Neuronal stem cell (in vitro differentiated cells): ENCODE results near the gene SLC7A14.

Experiments
- DNase-seq: peaks from one replicate; pipeline ENCODE4 v3.0.0-alpha.2; 2013; ENCODE audit warnings: low spot score
- H2AFZ ChIP-seq: one replicate; pipeline ENCODE4 v1.6.1; 2013; ENCODE audit warnings: mild to moderate bottlenecking, low read length, inconsistent platforms
- H2AK5ac ChIP-seq: 2 replicates; pipeline ENCODE4 v1.6.1; 2013; ENCODE audit warnings: low read depth, mild to moderate bottlenecking, inconsistent platforms, low read length, moderate library complexity, mixed read lengths
- H2BK120ac ChIP-seq: 2 replicates; pipeline ENCODE4 v1.6.1; 2013; ENCODE audit warnings: low read depth, mild to moderate bottlenecking, inconsistent platforms, low read length, moderate library complexity, mixed read lengths
- H2BK12ac ChIP-seq: one replicate; pipeline ENCODE4 v1.6.1; 2013; ENCODE audit warnings: low read length, inconsistent platforms
- H2BK15ac ChIP-seq: 2 replicates; pipeline ENCODE4 v1.6.1; 2013; ENCODE audit warnings: mild to moderate bottlenecking, low read length, inconsistent platforms, mixed read lengths
- H2BK5ac ChIP-seq: one replicate; pipeline ENCODE4 v1.6.1; 2013; ENCODE audit warnings: inconsistent platforms, mild to moderate bottlenecking, low read length, moderate library complexity
- H3K14ac ChIP-seq: one replicate; pipeline ENCODE4 v1.6.1; 2013; ENCODE audit warnings: low read length, inconsistent platforms
- H3K18ac ChIP-seq: 2 replicates; pipeline ENCODE4 v1.6.1; 2013; ENCODE audit warnings: low read length, inconsistent platforms
- H3K23ac ChIP-seq: 2 replicates; pipeline ENCODE4 v1.6.1; 2013; ENCODE audit warnings: low read depth, mild to moderate bottlenecking, mixed read lengths, low read length, inconsistent platforms; ENCODE audit not compliant: poor library complexity
- H3K27ac ChIP-seq: replicated peaks from 3 replicates; pipeline ENCODE4 v1.5.1; 2013; ENCODE audit warnings: low read length, inconsistent platforms
- H3K27me3 ChIP-seq, 3 experiments: 2 replicates each; pipeline ENCODE4 v1.6.1; 2013; ENCODE audit warnings: low read length in 3 of 3, mild to moderate bottlenecking in 2 of 3, inconsistent platforms in 1 of 3, low read depth in 1 of 3, mixed read lengths in 1 of 3, moderate library complexity in 1 of 3; ENCODE audit not compliant: control insufficient read depth in 3 of 3, insufficient read depth in 3 of 3
- H3K36me3 ChIP-seq, 2 donors: replicated peaks in 1 of 2; 2 replicates each; pipeline ENCODE4 v1.6.1; 2013; ENCODE audit warnings: low read length in 2 of 2; ENCODE audit not compliant: control insufficient read depth in 2 of 2, insufficient read depth in 2 of 2
- H3K4ac ChIP-seq: 2 replicates; pipeline ENCODE4 v1.6.1; 2013; ENCODE audit warnings: inconsistent platforms, mild to moderate bottlenecking, low read length, moderate library complexity
- H3K4me1 ChIP-seq, 2 donors: 1 replicate in 1 of 2; 2 replicates in 1 of 2; pipeline ENCODE4 v1.6.1; 2013; ENCODE audit warnings: low read length in 2 of 2, low read depth in 1 of 2; ENCODE audit not compliant: control insufficient read depth in 2 of 2, insufficient read depth in 1 of 2
- H3K4me2 ChIP-seq: one replicate; pipeline ENCODE4 v1.6.1; 2013; ENCODE audit warnings: mild to moderate bottlenecking, low read length, inconsistent platforms; ENCODE audit not compliant: insufficient read depth, poor library complexity, severe bottlenecking
- H3K4me3 ChIP-seq, 2 donors: 2 replicates each; pipeline ENCODE4 v1.5.1; 2013; ENCODE audit warnings: low read length in 2 of 2, mild to moderate bottlenecking in 2 of 2, inconsistent platforms in 1 of 2, moderate library complexity in 1 of 2
- H3K79me1 ChIP-seq: one replicate; pipeline ENCODE4 v1.6.1; 2013; ENCODE audit warnings: low read depth, mild to moderate bottlenecking, inconsistent platforms, low read length, moderate library complexity
- H3K9ac ChIP-seq: one replicate; pipeline ENCODE4 v1.6.1; 2013; ENCODE audit warnings: mild to moderate bottlenecking, low read depth, low read length, inconsistent platforms; ENCODE audit not compliant: poor library complexity
- H3K9me3 ChIP-seq, 2 donors: replicated peaks in 1 of 2; 2 replicates each; pipeline versions ENCODE3 to v1.6.1; 2013; ENCODE audit warnings: low read length in 2 of 2, mild to moderate bottlenecking in 2 of 2, inconsistent platforms in 1 of 2, low read depth in 1 of 2, mixed read lengths in 1 of 2, moderate library complexity in 1 of 2; ENCODE audit not compliant: control insufficient read depth in 2 of 2, insufficient read depth in 1 of 2
- H4K8ac ChIP-seq: one replicate; pipeline ENCODE4 v1.6.1; 2013; ENCODE audit warnings: low read depth, mild to moderate bottlenecking, inconsistent platforms, low read length, moderate library complexity
- H4K91ac ChIP-seq: one replicate; pipeline ENCODE4 v1.6.1; 2013; ENCODE audit warnings: low read length, low read depth, mild to moderate bottlenecking, inconsistent platforms; ENCODE audit not compliant: poor library complexity
- WGBS, 2 donors: extraction: QIAGEN DNeasy Blood & Tissue Kit; methylation state at CpG; one replicate each; pipeline ENCODE4 v1.1.7; 2013; ENCODE audit warnings: missing lambda C conversion rate in 2 of 2, mixed read lengths in 1 of 2; ENCODE audit not compliant: insufficient read length in 2 of 2, insufficient replicate concordance in 1 of 2; ENCODE audit errors: extremely low coverage in 2 of 2; 5-methylcytosine and 5-hydroxymethylcytosine counted together

Gene SLC7A14

GRCh38 chr3:170497207-170498095, 88.4 kb downstream of the SLC7A14 start:
- H2BK15ac ChIP-seq: no peak overlapping the region
- H3K9ac ChIP-seq: no peak overlapping the region
- H3K79me1 ChIP-seq: no peaks in the 10 kb centered on the region
- peaks cover 0 to 1% of the 10 kb centered on the region in 2 donors for H3K4me1 ChIP-seq
- H2AK5ac ChIP-seq: no peak overlapping the region
- no peak overlapping the region for H3K4me3 ChIP-seq
- H3K23ac ChIP-seq: no peak overlapping the region
- no peak overlapping the region for H2AFZ ChIP-seq
- no peak for DNase-seq
- H3K27me3 ChIP-seq: peaks cover 0 to 2% (median 0%) of the 10 kb centered on the region in 3 experiments
- H2BK5ac ChIP-seq: no peak overlapping the region
- no peaks in the 10 kb centered on the region for H3K36me3 ChIP-seq
- H3K9me3 ChIP-seq: no peaks in the 10 kb centered on the region
- no peak overlapping the region for H2BK120ac ChIP-seq
- H3K4me2 ChIP-seq: no peak overlapping the region
- H3K4ac ChIP-seq: no peak overlapping the region
- H3K14ac ChIP-seq: no peak overlapping the region
- H2BK12ac ChIP-seq: no peak overlapping the region
- no peak overlapping the region for H4K8ac ChIP-seq
- no CpG with 5 or more reads among the region's 6 CpGs for WGBS, 2 donors
- no peak overlapping the region for H3K18ac ChIP-seq
- H4K91ac ChIP-seq: no peak overlapping the region
- no peak overlapping the region for H3K27ac ChIP-seq

DNA sequence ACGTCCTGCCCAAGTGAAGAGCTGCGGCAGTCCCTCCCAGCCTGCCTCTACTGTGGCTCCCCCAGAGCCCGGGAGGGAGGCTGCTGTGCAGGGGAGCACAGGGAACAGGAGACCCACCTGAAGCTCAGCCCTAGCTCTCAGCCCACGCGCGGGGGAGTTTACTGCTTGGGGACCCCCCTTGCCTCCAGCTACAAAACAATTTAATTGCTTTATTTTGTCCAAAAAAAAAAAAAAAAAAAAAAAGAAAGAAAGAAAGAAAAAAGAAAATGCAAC, 89.1 kb downstream of the SLC7A14 start:
- Histone ChIP-seq H3K36me3 (no peaks in the 10 kb centered on the region), H2AK5ac (no peak overlapping the region), H2BK15ac (peak overlapping the region; percentile 27), H3K27me3 (no peaks in the 10 kb centered on the region), H3K4ac (no peak overlapping the region), H3K9me3 (no peaks in the 10 kb centered on the region), H2BK120ac (no peak overlapping the region), H2BK12ac (no peak overlapping the region), H3K4me2 (no peak overlapping the region), H3K4me3 (no peak overlapping the region), H4K91ac (no peak overlapping the region), H3K9ac (no peak overlapping the region), H3K27ac (no peak overlapping the region), H2AFZ (no peak overlapping the region), H3K23ac (no peak overlapping the region), H3K14ac (no peak overlapping the region), H2BK5ac (peak overlapping the region; percentile 56), H3K79me1 (no peaks in the 10 kb centered on the region), H4K8ac (no peak overlapping the region), H3K18ac (peak overlapping the region; percentile 73), H3K4me1 (peaks cover 0 to 1% of the 10 kb centered on the region in 2 donors)
- no peak for DNase-seq
- no CpG with 5 or more reads among the region's 6 CpGs for WGBS, 2 donors

DNA sequence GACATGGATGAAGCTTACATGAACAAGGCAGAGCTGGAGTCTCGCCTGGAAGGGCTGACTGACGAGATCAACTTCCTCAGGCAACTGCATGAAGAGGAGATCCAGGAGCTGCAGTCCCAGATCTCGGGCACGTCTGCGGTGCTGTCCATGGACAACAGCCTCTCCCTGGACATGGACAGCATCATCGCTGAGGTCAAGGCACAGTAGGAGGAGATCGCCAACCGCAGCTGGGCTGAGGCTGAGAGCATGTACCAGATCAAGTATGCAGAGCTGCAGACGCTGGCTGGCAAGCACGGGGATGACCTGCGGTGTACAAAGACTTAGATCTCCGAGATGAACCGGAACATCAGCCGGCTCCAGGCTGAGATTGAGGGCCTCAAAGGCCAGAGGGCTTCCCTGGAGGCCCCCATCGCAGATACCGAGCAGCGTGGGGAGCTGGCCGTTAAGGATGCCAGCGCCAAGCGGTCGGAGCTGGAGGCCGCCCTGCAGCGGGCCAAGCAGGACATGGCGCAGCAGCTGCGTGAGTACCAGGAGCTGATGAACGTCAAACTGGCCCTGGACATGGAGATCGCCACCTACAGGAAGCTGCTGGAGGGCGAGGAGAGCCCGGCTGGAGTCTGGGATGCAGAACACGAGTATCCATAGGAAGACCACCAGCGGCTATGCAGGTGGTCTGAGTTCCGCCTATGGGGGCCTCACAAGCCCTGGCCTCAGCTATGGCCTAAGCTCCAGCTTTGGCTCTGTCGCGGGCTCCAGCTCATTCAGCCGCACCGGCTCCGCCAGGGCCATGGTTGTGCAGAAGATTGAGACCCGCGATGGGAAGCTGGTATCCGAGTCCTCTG, 89.6 kb downstream of the SLC7A14 start:
- Histone ChIP-seq H3K79me1 (no peaks in the 10 kb centered on the region), H3K4me3 (peak overlapping the region in 1 of 2 donors; percentile 63), H2AK5ac (peak overlapping the region; percentile 8), H3K4me1 (peaks cover 0 to 1% of the 10 kb centered on the region in 2 donors), H2BK15ac (peak overlapping the region; percentile 27), H3K4ac (no peak overlapping the region), H3K27me3 (no peaks in the 10 kb centered on the region), H2BK12ac (no peak overlapping the region), H2AFZ (no peak overlapping the region), H3K4me2 (no peak overlapping the region), H2BK120ac (no peak overlapping the region), H3K23ac (peak overlapping the region; percentile 75), H4K91ac (no peak overlapping the region), H4K8ac (no peak overlapping the region), H3K36me3 (no peaks in the 10 kb centered on the region), H3K9me3 (peaks cover 0 to 2% of the 10 kb centered on the region in 2 donors), H3K27ac (no peak overlapping the region), H3K9ac (no peak overlapping the region), H3K18ac (peak overlapping the region; percentile 73), H2BK5ac (peak overlapping the region; percentile 56), H3K14ac (peak overlapping the region; percentile 56)
- no CpG with 5 or more reads among the region's 40 CpGs for WGBS, 2 donors
- no peak for DNase-seq

- Histone ChIP-seq H2AK5ac (no peak overlapping the region), H3K79me1 (no peaks in the 10 kb centered on the region), H2BK12ac (no peak overlapping the region), H3K27ac (no peak overlapping the region), H2BK15ac (no peak overlapping the region), H4K8ac (no peak overlapping the region), H3K27me3 (no peaks in the 10 kb centered on the region), H3K4me3 (no peak overlapping the region), H3K4me1 (peaks cover 0 to 1% of the 10 kb centered on the region in 2 donors), H4K91ac (no peak overlapping the region), H3K9me3 (peaks cover 0 to 2% of the 10 kb centered on the region in 2 donors), H3K23ac (no peak overlapping the region), H2BK5ac (no peak overlapping the region), H3K14ac (no peak overlapping the region), H3K9ac (no peak overlapping the region), H3K18ac (no peak overlapping the region), H2BK120ac (no peak overlapping the region), H3K36me3 (no peaks in the 10 kb centered on the region), H2AFZ (no peak overlapping the region), H3K4me2 (no peak overlapping the region), H3K4ac (no peak overlapping the region)
- no CpG with 5 or more reads among the region's 4 CpGs for WGBS, 2 donors
- DNase-seq: no peak
Observed at GRCh38 chr3:170494766-170495165, 91.1 kb downstream of the SLC7A14 start.
